Erythroblast (primary cell): ENCODE data around the gene RAD23B.

Source experiments
- GATA1 ChIP-seq: IDR thresholded peaks from 2 replicates; pipeline ENCODE4 v1.6.1; 2011; ENCODE audit warnings: low read depth, mild to moderate bottlenecking, control low read depth, low read length, moderate library complexity
- POLR2A ChIP-seq: IDR thresholded peaks from 2 replicates; pipeline ENCODE4 v1.6.1; 2011; ENCODE audit warnings: mild to moderate bottlenecking, low read length

- TF ChIP-seq POLR2A (no peak), GATA1 (no peak)
Observed at GRCh38 chr9:107295995-107296394, 12.9 kb downstream of the RAD23B start.
